NCI-H748 (cell line): ENCODE measurements around the gene CACNA1E.
A peak's percentile ranks its signal among the peaks of the same experiment; 100 is the strongest.

Experiments
- DNase-seq: peaks from one replicate; lab custom pipeline; 2025; ENCODE audit not compliant: unreplicated experiment; lab: John Stamatoyannopoulos, UW

CACNA1E gene

GRCh38 chr1:181484821-181485220 lies 1.5 kb downstream of the CACNA1E start:
- no peak for DNase-seq

- peak; percentile 75 for DNase-seq
Measured at GRCh38 chr1:181485287-181486097, 2.2 kb downstream of the CACNA1E start.

DNA sequence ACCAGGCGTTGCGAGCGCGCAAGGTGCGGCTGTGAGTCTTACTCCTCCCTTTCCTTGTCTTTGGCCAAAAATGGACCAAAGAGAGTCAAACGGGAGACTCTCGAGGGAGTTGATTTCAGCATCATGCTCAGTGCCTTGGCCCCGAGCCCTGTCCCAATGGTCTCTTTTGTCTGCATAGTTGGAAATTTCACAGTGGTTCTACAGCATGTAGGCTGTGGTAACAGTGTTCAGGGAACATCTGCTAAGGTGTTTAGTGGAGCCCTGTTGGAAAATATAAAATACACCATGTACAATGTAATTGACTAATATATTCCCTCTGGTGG lies 2.7 kb downstream of the CACNA1E start:
- DNase-seq: no peak

DNA sequence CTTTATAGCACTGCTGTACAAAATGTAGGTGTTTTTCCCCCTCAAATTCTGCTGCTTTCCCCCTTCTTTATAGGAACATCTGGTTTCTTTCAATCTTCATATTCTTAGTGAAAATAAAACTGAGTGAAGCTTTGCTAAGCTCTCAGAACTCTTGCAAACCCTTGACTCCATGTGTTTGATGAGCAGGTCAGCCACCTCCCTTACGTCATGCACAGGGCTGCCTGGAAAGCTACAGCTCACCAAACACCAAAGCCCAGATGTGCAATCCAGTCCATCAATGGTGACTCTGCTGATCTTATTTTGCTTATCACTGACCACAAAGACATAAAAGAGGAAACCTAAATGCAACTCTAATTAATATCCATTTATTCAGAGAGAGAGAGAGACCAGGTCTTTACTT lies 5.5 kb downstream of the CACNA1E start:
- DNase-seq: no peak

DNA sequence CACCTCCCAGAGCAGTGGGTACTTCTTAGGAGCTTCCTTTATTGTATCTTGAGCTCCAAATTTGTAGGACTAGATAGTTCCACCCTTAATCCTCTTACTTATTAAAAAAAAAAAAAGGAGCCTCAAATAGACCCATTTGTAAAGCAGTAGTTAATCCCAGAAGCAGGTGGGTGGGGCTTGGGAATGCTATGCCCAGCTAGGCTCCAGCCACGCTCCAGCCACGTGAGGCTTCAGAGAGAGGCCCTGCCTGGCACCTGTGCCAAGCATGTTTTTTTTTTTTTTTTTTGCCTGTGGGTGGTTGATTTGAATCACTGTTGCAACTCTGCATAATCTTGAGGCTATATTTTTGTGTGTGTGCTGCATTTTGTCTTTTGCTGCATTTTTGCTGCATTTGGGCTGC lies 7.0 kb downstream of the CACNA1E start:
- DNase-seq: no peak

- DNase-seq: no peak
Measured at GRCh38 chr1:181490740-181491712, 7.7 kb downstream of the CACNA1E start.

GRCh38 chr1:181493166-181493565 lies 9.8 kb downstream of the CACNA1E start:
- no peak for DNase-seq

DNA sequence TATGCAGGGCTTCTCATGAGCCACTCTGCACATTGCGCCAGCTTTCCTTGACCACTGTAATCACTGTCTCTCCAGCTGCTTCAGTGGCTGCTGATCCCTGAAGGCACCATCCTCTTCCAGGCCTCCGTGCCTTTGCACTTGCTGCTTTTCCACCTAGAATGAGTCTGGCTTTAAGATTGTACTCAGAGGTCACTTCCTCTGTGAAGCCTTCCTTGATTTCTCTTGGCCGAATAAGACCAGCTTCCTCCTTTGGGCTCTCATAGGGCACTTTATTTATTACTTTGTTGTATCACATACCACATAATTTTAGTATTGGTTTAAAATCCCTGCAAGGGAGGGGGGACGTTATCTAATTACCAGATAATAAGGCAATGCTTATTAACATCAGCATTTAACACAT lies 10.6 kb downstream of the CACNA1E start:
- DNase-seq: no peak

DNA sequence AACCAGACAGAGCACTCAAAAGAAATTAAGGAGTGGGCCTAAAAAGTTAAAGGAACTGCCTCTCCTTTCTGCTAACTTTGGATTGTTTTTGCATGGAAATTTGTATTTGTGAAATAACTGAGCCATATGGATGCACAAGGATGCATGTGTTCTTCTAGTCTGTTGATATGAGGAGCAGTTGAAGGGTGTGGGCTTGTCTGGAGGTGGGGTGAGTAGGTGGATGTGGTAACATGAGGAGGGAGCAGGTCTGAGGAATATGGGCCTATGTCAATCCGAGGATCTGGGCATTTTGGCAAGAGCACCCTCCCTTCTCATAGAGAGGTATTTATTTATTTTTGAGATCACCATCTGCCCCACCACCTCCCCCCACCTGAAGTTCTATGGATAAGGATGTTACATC lies 13.4 kb downstream of the CACNA1E start:
- DNase-seq: no peak

- no peak for DNase-seq
Measured at GRCh38 chr1:181497870-181498269, 14.6 kb downstream of the CACNA1E start.

DNA sequence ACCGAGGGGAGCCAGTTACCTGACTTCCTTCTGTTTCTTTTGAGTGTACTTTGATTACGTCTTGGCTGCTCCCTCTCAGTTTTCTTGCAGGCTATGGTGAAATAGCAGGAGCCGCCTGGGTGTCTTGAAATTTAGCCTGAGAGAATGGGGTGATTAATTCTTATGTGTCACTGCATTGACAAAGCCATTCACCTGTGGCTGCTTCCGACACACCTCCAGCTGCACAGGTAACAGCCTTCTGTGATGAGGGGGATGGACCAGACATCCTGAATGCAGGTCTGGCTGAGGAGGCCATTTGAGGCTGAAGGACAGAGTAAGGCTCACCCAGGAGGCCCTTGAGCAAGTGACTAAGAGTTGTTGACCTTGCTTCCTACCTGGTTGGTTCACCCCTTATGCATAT lies 16.5 kb downstream of the CACNA1E start:
- DNase-seq: no peak

DNA sequence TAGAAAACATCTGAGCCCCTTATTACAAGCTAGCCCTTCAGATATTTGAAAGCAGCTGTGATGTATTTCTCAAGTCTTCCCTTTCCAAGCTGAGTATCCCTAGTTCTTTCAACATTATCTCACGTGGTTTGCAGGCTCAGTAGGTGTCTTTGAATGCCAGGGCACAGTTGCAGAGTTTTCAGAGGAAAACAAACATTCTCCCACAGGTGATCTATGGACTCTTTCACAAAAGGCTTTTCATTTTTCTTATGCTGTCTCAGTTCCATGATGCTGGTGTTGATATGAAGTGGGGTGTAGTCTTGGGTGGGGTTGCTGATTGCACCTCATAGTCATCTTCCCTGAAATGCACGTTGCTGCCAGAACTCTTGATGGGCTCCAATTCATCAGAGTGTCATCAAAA lies 17.3 kb downstream of the CACNA1E start:
- no peak for DNase-seq

DNA sequence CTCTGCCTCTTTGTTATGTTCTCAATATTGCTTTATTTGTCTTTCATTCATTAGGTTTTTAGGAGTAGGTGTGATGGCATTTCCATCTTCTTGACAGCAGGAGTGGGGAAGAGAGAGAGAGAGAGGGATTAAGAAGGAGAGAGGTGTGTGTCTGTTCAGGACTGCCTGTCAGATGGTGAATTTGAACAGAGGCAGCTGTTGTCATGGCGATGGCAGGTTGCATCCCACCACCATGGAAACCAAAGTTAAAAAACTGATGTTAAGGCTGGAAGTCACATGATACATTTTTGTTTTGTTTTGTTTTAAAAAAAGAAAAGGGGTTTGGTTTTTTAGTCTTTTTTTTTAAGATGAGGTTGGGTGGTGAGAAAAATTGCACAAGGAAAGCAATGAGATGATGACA lies 18.3 kb downstream of the CACNA1E start:
- DNase-seq: peak; percentile 33

GRCh38 chr1:181503171-181503810 lies 20.0 kb downstream of the CACNA1E start:
- no peak for DNase-seq

DNA sequence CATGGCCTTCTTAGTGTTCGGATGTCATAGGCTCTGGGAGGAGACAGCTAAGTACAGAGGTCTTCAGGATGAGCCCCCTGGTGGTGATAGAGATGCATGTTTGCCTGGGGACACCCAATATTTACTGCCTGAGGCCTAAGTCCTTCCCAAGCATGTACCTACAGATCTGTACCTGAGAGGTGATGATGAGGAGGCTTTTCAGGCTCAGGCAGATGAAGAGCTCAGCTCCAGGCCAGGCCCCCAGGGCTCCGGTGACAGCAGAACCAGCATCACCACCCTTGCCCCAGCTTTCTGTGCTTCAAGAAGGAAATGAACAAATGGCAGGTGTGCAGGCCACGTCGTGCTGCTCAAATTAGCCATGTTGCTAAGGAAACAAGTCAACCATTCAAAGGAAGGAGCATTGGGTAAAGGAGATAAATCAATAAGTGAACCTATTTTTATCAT lies 21.1 kb downstream of the CACNA1E start:
- peak; percentile 78 for DNase-seq

- no peak for DNase-seq
Measured at GRCh38 chr1:181506563-181507353, 23.4 kb downstream of the CACNA1E start.

- no peak for DNase-seq
Measured at GRCh38 chr1:181508486-181509165, 25.3 kb downstream of the CACNA1E start.

- DNase-seq: no peak
Measured at GRCh38 chr1:181513786-181514297, 30.5 kb downstream of the CACNA1E start.

DNA sequence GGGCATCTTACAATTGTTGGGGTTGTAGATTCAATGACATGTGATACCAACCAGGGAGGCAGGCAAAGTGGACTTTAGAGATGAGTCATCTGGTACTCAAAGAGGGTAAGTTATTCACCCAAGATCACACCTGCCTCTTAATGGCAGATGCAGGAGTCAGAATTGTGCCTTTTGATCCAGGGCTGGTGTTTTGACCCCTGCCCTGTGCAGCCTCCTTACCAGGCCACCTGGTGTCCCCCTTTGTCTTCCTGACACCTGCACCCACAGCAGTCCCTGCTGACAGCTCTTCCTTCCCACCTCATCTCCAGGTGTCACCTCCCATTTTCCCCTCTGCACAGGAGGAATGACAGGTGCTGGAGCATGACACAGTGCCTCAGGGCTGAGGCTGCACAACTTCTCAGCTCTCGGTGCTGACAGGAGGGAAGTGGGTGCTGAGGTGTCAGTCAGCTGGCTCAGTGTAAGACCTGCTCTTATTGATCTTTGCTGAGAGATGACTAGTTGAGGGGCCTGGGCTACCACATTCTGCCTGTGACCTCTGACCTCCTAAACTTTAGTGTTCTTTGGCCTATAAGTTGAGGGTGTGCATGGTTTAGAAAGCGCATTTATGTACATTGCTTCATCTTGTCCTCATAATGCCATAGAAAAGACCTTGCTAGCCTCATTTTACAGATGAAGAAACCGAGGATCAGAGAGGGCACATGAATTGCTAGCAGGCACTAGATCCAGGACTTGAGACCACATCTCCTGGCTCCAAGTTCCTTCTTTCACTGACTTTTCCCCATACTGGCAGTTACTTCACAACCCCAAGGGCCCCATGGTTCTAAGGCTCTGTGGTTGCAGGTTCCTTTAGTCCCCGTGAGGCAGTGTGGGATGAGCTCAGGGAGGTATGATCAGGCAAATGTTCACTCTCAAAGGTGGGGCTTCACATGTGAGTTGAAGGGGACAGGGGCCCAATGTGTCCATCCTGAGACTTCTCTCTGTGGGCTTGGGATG lies 31.3 kb downstream of the CACNA1E start:
- DNase-seq: peak; percentile 87
